NCI-H2107 (cell line): Measurements from ENCODE around the gene KCNK2.

Experiments
- DNase-seq: peaks from one replicate; lab custom pipeline; 2025; lab: John Stamatoyannopoulos, UW

Gene KCNK2

DNA sequence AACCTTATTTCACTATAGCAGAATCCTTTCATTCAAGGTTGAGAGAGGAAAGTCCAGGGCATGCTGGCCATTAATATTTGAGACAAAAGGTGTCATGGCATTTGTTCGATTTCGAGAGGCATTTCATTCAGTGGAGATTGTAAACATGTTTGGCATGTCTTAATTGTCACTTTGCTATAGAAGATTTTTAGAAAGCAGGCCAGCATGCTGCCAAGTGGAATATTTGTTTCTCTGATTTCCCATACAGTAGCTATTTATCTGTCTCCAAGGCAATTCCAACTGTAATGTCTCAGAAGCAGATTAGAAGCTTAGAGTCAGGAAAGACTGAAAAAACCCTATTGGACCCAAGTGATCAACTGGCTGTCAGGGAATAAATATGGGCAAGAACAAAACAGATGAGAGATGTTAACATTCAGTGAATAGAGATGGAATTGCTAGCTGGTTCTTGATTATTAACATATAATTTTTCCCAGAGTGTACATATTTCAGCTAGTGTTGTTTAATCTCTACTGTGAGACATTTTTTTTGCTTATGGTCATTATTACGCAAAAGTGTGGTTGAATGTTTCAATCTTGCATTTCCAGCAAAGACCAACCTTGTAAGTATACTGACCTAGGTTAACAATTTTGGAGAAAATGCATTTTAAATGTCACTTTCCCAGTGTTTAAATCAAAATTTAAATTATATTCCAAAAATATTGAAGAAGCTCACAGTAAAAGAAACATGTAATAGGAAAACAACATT, 174.6 kb downstream of the KCNK2 start:
- no peak for DNase-seq

- no peak for DNase-seq
Observed at GRCh38 chr1:215260711-215261110, 178.2 kb downstream of the KCNK2 start.

GRCh38 chr1:215262106-215262505, 179.6 kb downstream of the KCNK2 start:
- no peak for DNase-seq

- no peak for DNase-seq
Observed at GRCh38 chr1:215263636-215264035, 181.1 kb downstream of the KCNK2 start.

GRCh38 chr1:215264649-215265048, 182.1 kb downstream of the KCNK2 start:
- no peak for DNase-seq

DNA sequence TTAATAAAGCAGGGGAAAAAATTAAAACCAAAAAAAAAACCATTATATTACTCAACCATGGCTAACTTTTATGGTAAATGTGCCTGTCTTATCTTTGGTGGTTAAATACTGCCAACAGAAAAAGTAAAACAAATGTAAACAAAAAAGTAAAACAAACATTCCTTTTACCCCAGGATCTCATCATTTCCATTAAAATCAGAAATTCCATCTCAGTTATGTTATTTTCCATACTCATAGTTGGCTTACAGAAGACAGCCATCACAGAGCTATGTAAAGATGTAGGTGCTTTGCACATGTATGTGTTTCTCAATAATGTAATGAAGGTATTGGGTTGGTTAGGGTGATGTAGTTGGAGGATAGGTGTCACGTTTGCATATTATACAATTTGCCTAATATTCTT, 185.0 kb downstream of the KCNK2 start:
- DNase-seq, result no peak

- DNase-seq, result no peak
Observed at GRCh38 chr1:215269955-215270354, 187.4 kb downstream of the KCNK2 start.

GRCh38 chr1:215273838-215274516, 191.4 kb downstream of the KCNK2 start:
- DNase-seq, result no peak

- DNase-seq, result no peak
Observed at GRCh38 chr1:215276582-215276981, 194.0 kb downstream of the KCNK2 start.

GRCh38 chr1:215277532-215277931, 195.0 kb downstream of the KCNK2 start:
- DNase-seq, result no peak

DNA sequence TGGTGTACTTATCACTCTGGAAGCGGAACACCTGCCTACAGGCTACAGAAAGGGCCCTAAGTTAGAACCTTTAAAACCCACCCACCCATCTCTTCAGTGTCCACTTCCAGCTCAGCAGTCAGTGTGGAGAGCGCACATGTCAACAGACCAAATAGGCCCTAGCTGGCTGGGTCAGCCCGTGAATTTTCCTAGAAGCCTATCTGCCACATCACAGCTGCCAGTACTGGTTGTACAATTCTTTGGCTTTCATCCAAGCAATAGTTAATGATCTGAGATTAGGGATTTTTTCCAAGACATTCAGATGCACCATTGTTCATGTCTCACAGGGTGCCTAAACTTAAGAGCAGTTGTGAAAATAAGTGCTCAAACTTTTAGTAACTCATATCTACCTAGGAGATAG, 197.1 kb downstream of the KCNK2 start:
- no peak for DNase-seq

DNA sequence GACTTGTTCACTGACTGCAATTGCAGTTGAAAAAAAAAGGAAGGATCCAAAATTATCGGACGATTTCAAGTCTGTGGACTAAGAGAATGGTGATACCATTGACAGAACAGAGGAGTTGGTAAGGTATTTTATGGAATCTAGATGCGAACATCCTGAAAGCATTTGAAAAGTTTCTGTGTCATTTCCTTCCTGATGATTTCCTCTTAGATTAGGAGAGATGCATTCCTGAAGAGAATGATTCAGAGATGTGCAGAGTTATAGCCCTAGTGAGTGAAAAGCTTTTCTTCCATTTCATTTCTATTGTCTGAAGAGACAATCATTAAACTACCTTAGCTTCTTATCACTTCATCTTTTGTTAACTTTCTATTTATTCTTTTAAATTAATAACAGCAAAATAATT, 200.0 kb downstream of the KCNK2 start:
- no peak for DNase-seq

DNA sequence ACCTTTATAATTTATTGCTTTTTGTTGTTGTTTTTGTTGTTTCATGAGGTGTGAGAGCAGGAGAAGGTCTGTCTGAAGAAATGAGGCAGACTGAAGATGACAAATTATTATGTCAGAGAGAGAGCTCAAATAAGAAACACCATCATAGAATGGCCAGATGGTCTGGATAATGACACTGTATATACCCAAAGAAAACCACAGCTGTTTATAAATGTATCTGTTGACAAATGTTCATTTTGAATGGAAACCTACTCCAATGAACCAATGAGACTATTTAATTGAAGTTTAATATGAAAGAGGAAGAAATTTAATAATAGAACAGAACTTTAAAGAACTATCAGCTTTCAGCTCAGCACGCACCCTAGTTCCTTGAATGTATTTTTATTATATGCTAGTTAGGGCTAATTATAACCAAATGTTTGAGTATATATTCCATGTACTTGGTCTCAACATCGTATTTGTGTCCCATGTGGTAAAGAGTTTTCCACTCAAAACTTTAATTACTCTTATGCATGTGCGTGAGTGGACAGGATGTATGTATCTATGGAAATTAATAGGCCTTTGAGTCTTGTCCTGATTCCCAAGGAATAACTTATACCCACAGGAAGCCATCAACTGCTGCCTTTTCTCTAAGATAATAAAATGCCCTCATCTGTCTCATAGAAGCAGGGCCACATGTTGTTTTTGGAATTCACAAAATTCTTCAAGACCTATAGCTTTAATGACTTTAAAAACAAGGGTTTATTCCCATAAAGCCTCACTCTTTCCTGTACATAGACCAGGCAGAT, 202.7 kb downstream of the KCNK2 start:
- DNase-seq, result no peak
